Left lung (tissue), 10 donors: ENCODE results near the gene ERC2. TPM values are rescaled to one million over a fixed set of nuclear protein-coding genes. Genes with fewer than 3 reads are reported as not detected.

Experiments used
- ATAC-seq: fragments of 200-7000 bp; cut with Tn5 transposase; one replicate; pipeline ENCODE4 v1.9.1; 2020; ENCODE audit warnings: moderate library complexity
- DNase-seq, 4 donors: peaks; one replicate each; pipeline ENCODE4 v3.0.0-alpha.2; 2013 to 2020
- H3K27ac ChIP-seq, 2 donors: fragments of 200-600 bp; sonication (generic) in 1 of 2; one replicate each; pipeline versions ENCODE4 v1.5.0 to v1.8.0; 2020 to 2021
- H3K27me3 ChIP-seq, 2 donors: fragments of 200-600 bp; sonication (generic) in 1 of 2; one replicate each; pipeline versions ENCODE4 v1.5.0 to v1.8.0; 2020 to 2021
- H3K36me3 ChIP-seq, 2 donors: fragments of 200-600 bp; sonication (generic) in 1 of 2; one replicate each; pipeline versions ENCODE4 v1.5.0 to v1.8.0; 2020 to 2021
- H3K4me1 ChIP-seq, 2 donors: fragments of 200-600 bp; one replicate each; pipeline ENCODE4 v1.8.0; 2021
- H3K4me3 ChIP-seq, 2 donors: fragments of 200-600 bp; sonication (generic) in 1 of 2; one replicate each; pipeline versions ENCODE4 v1.5.0 to v1.8.0; 2020 to 2021; ENCODE audit warnings: mild to moderate bottlenecking in 1 of 2
- H3K9me3 ChIP-seq, 2 donors: fragments of 200-600 bp; sonication (generic) in 1 of 2; one replicate each; pipeline versions ENCODE4 v1.5.0 to v1.8.0; 2020 to 2021
- intact Hi-C, 2 donors: fragments of 100-400 bp; cut with DNase I; formaldehyde crosslinking; loops; one replicate each; pipeline versions ENCODE4 v1.11.2 to v1.14.2; 2022
- polyA plus RNA-seq, 6 donors: library from polyadenylated mRNA; unstranded; fragments of 120-200 nt; gene quantifications; one replicate each; pipeline ENCODE4 v1.2.1, GENCODE V29; 2013; ENCODE audit not compliant: insufficient read length in 6 of 6
- total RNA-seq, 2 donors: library from RNA; stranded (reverse); fragmentation: NEBNext Ultra II Directional; extraction: Animal tissue kit (Norgen Biotek cat#: 25700); gene quantifications; one replicate each; pipeline ENCODE4 v1.2.1, GENCODE V29; 2021
- TF ChIP-seq, protein P1 (sequence below), 2 donors: fragments of 200-600 bp; sonication (generic) in 1 of 2; IDR thresholded peaks; one replicate each; pipeline versions ENCODE4 v1.5.0 to v1.8.0; 2021; ENCODE audit warnings: antibody characterized with exemption in 2 of 2
- donor health status: DM: no; HTN: yes; CAD: no.
- donor health status: DM: no; HTN: no; CAD: no.

ERC2 gene
- total and polyA plus RNA-seq, 8 donors: 1.6 to 3.3 (median 2.1) TPM

DNA sequence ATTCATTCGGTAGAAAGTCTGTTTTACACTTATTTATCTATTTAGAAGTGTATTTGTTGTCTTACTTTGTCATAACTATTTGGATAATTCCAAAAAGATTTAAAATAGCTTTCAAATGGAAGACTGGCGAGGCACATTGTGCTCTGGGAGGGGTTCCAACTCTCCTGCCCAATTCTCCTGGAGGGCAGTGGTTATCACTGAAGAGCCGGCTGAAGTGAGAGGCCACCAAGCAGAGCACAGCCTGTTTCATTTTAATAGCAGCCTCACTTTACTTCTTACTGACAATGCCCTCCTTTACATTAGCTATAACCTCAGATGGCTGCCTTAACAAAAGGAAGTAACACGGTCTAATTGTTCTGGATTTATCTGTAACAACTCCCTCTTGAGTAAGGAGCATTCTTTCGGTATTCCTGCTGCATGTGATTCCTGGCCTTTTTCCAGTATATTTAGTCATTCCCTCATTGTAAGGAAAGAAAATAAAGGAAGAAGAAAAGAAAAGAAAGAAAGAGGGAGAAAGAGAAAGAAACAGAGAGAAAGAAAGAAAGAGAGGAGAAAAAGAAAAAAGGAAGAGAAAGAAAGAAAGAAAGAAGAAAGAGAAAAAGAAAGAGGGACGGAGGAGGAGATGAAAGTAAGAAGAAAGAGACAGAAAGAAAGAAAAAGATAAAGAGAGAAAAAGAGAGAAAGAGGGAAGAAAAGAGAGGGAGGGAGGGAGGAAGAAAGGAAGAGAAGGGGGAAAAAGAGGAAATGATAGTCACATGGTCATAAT lies 641.4 kb downstream of the ERC2 start:
- no peaks in the 10 kb centered on the region for H3K9me3 ChIP-seq
- TF ChIP-seq, protein P1, sequence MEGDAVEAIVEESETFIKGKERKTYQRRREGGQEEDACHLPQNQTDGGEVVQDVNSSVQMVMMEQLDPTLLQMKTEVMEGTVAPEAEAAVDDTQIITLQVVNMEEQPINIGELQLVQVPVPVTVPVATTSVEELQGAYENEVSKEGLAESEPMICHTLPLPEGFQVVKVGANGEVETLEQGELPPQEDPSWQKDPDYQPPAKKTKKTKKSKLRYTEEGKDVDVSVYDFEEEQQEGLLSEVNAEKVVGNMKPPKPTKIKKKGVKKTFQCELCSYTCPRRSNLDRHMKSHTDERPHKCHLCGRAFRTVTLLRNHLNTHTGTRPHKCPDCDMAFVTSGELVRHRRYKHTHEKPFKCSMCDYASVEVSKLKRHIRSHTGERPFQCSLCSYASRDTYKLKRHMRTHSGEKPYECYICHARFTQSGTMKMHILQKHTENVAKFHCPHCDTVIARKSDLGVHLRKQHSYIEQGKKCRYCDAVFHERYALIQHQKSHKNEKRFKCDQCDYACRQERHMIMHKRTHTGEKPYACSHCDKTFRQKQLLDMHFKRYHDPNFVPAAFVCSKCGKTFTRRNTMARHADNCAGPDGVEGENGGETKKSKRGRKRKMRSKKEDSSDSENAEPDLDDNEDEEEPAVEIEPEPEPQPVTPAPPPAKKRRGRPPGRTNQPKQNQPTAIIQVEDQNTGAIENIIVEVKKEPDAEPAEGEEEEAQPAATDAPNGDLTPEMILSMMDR (IDR thresholded peaks at IDR 0.05): no peak
- DNase-seq (no peak), ATAC-seq (peak; percentile 57)
- H3K27me3 ChIP-seq: no peaks in the 10 kb centered on the region
- H3K4me1 ChIP-seq: no peaks in the 10 kb centered on the region
- no peaks in the 10 kb centered on the region for H3K36me3 ChIP-seq
- intact Hi-C loops: no loop called here
- H3K4me3 ChIP-seq: no peak overlapping the region
- no peak overlapping the region for H3K27ac ChIP-seq

DNA sequence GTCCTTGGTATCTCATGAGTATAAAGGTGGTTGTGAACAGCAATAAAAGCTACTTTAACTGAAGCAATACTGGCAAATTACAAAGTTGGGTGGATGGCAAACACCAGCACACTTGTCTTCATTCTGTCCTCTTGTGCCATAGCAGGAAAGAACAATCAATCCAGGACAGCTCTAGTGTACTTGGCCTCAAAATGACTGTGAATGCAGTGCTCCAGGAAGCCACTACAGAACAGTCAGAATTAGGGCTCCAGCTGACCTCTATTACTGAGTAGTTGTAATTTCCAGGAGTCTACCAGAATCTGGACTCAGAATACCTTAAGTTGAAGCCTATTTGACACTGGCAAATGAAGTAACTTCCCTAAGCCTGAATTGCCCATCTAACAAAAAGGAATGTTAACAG lies 642.2 kb downstream of the ERC2 start:
- no peaks in the 10 kb centered on the region for H3K27me3 ChIP-seq
- H3K4me1 ChIP-seq: no peaks in the 10 kb centered on the region
- H3K36me3 ChIP-seq: no peaks in the 10 kb centered on the region
- intact Hi-C loops: no loop called here
- no peak overlapping the region for H3K27ac ChIP-seq
- no peak overlapping the region for H3K4me3 ChIP-seq
- DNase-seq (no peak), ATAC-seq (peak; percentile 85)
- no peaks in the 10 kb centered on the region for H3K9me3 ChIP-seq
- TF ChIP-seq, protein P1 (IDR thresholded peaks at IDR 0.05): no peak

DNA sequence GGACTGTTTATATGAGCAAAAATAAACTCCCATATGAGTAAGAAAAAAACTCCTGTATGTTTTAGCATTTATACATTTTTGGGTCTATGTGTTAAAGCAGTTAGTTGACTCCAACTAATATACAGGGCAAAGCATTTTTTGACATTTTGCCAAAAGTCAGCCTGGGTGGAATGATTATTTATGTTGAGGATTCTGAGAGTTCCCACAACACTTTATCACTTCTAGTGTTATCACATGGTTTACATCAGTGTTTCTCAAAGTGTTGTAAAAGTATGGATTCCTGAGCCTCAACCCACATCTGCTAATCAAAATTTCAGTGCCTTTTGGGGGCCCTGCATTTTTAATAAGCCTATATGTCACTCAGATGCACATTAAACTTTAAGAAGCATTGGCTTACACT lies 643.9 kb downstream of the ERC2 start:
- DNase-seq: no peak

DNA sequence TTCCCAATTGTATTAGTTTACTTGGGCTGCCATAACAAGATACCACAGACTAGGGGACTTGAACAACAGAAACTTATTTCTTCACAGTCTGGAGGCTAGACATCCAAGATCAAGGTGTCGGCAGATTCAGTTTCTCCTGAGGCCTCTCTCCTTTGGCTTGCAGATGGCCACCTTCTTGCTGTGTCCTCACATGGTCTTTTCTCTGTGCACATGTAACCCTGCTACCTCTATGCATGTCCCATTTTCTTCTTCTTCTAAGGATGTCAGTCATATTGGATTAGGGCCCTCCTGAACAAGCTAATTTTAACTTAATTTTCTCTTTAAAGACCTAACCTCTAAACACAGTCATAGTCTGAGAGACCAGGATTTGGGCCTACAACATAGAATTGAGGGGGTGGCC lies 644.4 kb downstream of the ERC2 start:
- no peak for ATAC-seq

More for the DNA sequence above, 643.9 kb downstream of the ERC2 start:
- TF ChIP-seq, protein P1 (IDR thresholded peaks at IDR 0.05): no peak
- Histone ChIP-seq H3K4me3 (no peak overlapping the region), H3K27me3 (no peaks in the 10 kb centered on the region), H3K9me3 (no peaks in the 10 kb centered on the region), H3K27ac (no peak overlapping the region), H3K36me3 (no peaks in the 10 kb centered on the region), H3K4me1 (no peaks in the 10 kb centered on the region)
- ATAC-seq: no peak
- intact Hi-C loops: no loop called here

DNA sequence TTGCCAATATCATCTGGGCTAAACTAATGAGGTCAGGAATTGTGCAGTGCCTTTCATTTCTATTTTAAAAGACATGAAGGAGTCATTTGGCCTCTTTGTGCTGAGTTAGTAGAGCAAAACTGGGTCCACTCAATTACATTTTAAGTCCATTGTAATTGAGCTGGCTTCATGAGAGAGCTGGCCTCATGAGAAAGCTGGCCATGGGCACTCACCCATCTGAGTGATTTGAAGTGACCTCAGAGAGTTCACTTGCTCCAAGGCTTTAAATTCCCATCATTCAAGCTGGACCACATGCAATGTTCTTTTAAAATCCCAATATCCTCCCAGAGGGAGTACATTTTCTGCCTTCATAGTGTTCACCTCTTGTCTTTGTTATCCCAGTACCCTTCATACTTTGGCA lies 645.3 kb downstream of the ERC2 start:
- ATAC-seq: no peak
- intact Hi-C loops: no loop called here
- TF ChIP-seq, protein P1 (IDR thresholded peaks at IDR 0.05): no peak

More for the DNA sequence above, 644.4 kb downstream of the ERC2 start:
- Histone ChIP-seq H3K4me3 (no peak overlapping the region), H3K9me3 (no peaks in the 10 kb centered on the region), H3K4me1 (no peaks in the 10 kb centered on the region), H3K36me3 (no peaks in the 10 kb centered on the region), H3K27me3 (no peaks in the 10 kb centered on the region), H3K27ac (no peak overlapping the region)
- no peak for DNase-seq
- TF ChIP-seq, protein P1 (IDR thresholded peaks at IDR 0.05): no peak
- intact Hi-C loops: no loop called here

More for the DNA sequence above, 645.3 kb downstream of the ERC2 start:
- Histone ChIP-seq H3K27ac (no peak overlapping the region), H3K9me3 (no peaks in the 10 kb centered on the region), H3K27me3 (no peaks in the 10 kb centered on the region), H3K4me3 (no peak overlapping the region), H3K4me1 (no peaks in the 10 kb centered on the region), H3K36me3 (no peaks in the 10 kb centered on the region)
- DNase-seq: no peak
